AG09319 (cell line): ENCODE data around the gene INCENP.

ENCODE experiments used
- DNase-seq: peaks from one replicate; pipeline ENCODE4 v3.0.0-alpha.2; 2010; ENCODE audit warnings: low read depth; ENCODE audit errors: extremely low read depth
- TF ChIP-seq, protein P1 (sequence below): IDR thresholded peaks from 2 replicates; pipeline ENCODE4 v1.5.1; 2011; ENCODE audit warnings: low read depth, mild to moderate bottlenecking, inconsistent platforms, low read length, moderate library complexity

The INCENP gene

DNA sequence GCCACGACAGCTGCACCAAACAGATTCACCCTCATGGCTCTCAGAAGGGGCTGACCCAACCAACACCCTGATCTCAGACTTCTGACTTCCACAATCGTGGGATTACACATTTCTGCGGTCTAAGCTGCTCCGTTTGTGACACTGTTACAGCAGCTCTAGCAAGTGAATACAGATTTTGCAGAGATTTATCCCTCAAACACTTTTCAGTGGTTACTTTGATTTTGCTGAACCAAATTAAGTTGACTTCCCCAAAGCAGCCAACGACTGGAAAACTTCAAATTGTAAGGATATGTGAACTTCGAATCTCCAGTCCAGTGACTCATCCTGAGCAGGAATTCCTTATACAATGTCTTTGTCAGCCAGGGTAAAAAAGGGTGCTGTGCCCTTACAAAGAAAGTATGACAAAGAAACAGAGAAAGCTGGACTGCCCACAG is 14.8 kb upstream of the INCENP start:
- no peak for DNase-seq
- TF ChIP-seq, protein P1, sequence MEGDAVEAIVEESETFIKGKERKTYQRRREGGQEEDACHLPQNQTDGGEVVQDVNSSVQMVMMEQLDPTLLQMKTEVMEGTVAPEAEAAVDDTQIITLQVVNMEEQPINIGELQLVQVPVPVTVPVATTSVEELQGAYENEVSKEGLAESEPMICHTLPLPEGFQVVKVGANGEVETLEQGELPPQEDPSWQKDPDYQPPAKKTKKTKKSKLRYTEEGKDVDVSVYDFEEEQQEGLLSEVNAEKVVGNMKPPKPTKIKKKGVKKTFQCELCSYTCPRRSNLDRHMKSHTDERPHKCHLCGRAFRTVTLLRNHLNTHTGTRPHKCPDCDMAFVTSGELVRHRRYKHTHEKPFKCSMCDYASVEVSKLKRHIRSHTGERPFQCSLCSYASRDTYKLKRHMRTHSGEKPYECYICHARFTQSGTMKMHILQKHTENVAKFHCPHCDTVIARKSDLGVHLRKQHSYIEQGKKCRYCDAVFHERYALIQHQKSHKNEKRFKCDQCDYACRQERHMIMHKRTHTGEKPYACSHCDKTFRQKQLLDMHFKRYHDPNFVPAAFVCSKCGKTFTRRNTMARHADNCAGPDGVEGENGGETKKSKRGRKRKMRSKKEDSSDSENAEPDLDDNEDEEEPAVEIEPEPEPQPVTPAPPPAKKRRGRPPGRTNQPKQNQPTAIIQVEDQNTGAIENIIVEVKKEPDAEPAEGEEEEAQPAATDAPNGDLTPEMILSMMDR = no peak

DNA sequence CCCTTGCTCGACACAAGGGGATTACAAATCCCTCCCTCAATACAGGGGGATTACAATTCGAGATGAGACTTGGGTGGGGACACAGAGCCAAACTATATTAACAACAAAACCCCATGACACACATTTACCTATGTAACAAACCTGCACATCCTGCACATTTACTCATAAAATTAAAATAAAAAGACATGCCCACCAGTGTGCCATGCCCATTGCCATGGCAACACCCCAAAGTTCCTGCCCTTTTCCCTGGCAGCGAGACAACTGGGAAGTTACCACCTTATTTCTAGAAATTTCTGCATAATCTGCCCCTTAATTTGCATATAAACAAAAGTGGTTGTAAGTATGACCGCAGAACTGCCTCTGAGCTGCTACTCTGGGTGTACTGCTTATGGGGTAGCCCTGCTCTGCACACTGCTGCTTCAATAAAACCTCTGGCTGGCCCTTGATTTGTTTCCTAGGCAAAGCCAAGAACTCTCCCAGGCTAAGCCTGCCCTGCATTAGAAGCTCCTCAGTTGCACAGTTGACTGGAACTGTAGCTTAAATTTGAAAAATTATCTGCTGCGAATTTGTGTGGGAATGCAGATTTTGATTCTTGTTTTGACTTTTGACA is 8.6 kb upstream of the INCENP start:
- DNase-seq = no peak
- TF ChIP-seq, protein P1 = no peak

- no peak for DNase-seq
- TF ChIP-seq, protein P1 = no peak
Measured at GRCh38 chr11:62116451-62116850, 7.4 kb upstream of the INCENP start.

DNA sequence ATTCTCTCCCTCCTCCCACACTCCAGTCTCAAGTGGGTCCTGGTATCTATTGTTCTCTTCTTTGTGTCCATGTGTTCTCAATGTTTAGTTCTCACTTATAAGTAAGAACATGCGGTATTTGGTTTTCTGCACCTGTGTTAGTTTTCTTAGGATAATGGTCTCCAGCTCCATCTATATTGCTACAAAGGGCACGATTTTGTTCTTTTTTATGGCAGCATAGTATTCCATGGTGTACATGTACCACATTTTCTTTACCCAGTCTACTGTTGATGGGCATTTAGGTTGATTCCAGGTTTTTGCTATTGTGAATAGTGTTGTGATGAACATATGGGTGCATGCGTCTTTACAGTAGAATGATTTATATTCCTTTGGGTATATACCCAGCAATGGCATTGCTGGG is 4.2 kb upstream of the INCENP start:
- no peak for DNase-seq
- TF ChIP-seq, protein P1 = no peak

- TF ChIP-seq, protein P1 = no peak
- no peak for DNase-seq
Measured at GRCh38 chr11:62120001-62120400, 3.8 kb upstream of the INCENP start.

DNA sequence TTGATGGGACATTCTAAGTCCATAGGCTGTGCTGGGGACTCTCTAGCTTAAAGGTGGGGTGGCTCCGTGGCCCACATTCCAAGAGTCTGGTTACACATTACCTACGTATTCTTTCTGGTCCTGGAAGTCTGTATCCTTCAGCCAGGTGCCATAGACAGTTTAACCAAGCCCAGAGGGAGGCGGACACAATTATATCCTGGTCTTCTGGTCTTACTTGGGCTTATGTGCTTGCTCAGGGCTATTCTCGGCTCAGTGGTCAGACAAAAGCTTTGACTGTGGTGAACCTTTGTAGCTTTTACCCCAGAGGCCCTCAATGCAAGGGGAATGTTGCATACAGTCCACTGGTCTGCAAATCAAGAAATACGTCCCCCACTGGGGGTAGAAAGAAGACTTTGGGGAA is 3.4 kb upstream of the INCENP start:
- DNase-seq = no peak
- TF ChIP-seq, protein P1 = no peak

DNA sequence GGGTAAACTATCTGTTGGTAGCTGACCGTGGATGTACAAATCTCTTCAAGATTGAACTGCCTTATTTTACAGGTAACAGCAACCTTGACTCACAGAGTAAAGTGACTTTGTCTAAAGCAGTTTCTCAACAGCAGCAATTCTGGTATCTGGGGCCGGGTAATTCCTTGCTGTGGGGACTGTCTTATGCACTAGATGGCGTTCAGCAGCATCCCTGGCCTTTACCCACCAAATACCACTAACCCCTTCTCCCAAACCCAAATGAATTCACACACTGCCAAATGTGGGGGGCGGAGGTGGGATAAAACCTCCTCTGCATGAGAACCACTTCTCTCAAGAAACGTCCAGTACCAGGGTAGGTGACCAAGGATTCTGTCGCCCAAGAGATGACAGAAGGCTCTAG is 1.7 kb upstream of the INCENP start:
- TF ChIP-seq, protein P1 = peak; percentile 1

More for the DNA sequence above, 1.7 kb upstream of the INCENP start:
- DNase-seq = no peak
